T-helper 1 cell treated with Interleukin-12 subunit alpha and Interleukin-12 subunit beta and Interleukin-4 antibody, amounts not matched to agents 30 μg/mL and 1 μg/mL, for 36 hours (primary cell): ENCODE measurements around the gene SLC35F1.
"Not testable (repeated sequence)": the region's sequence is repeated elsewhere in the genome, so short reads cannot be mapped to it uniquely, and the experiment has no call there.

Experiments used
- H3K27ac Mint-ChIP-seq: one replicate; pipeline ENCODE4 v1.8.0; 2021; ENCODE audit warnings: mild to moderate bottlenecking, mixed read lengths
- H3K27me3 Mint-ChIP-seq: one replicate; pipeline ENCODE4 v1.8.0; 2021; ENCODE audit warnings: low read depth, mixed read lengths
- H3K36me3 Mint-ChIP-seq: one replicate; pipeline ENCODE4 v1.8.0; 2021; ENCODE audit warnings: low read depth, mixed read lengths
- H3K4me1 Mint-ChIP-seq: one replicate; pipeline ENCODE4 v1.8.0; 2021; ENCODE audit warnings: low read depth, mixed read lengths
- H3K4me3 Mint-ChIP-seq: one replicate; pipeline ENCODE4 v1.8.0; 2021; ENCODE audit warnings: mild to moderate bottlenecking, moderate library complexity, mixed read lengths
- H3K9me3 Mint-ChIP-seq: one replicate; pipeline ENCODE4 v1.8.0; 2021; ENCODE audit warnings: mixed read lengths

SLC35F1 gene

DNA sequence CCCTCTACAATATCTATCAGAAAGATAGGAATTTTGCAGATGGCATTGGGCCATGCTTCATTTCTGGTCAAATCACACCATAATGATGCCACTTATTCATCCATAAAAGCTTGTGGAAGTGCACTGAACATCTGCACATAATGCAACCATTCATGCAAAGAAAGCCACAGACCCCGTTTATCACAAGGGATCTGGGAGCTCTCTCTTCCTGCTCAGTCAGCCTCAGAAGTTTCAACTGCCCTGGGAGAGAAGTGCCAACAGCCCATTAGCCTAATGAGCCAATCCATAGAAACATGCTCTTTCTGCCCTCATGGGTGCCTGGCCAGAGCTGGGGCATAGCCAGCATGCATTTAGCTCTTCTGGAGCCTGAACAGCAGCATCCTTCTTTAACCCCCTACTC lies 85.8 kb downstream of the SLC35F1 start:
- Mint-ChIP-seq H3K4me1 (no peaks in the 10 kb centered on the region), H3K27me3 (peaks cover 3% of the 10 kb centered on the region), H3K36me3 (no peaks in the 10 kb centered on the region), H3K4me3 (no peak overlapping the region), H3K27ac (no peak overlapping the region), H3K9me3 (no peaks in the 10 kb centered on the region)

DNA sequence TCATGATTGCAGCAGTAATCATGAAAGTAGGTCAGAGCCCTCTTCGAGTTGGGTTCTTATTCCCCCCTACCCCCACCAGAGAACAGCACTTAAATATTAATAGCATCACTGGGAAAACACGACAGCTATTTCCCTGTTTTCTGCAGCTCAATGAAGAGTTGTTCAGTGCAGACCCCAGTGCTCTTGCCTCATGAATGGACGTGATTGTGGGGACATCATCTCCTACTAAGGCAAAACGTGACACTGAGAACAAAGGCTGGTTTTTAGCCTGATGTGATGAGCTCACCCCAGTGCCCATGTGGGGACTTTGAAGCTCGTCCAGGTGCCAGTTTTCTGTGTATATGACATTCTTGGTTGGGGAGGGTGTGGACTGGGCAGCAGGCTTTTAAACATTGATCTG lies 105.9 kb downstream of the SLC35F1 start:
- H3K4me3 Mint-ChIP-seq = no peak overlapping the region
- H3K27me3 Mint-ChIP-seq = no peaks in the 10 kb centered on the region
- no peak overlapping the region for H3K27ac Mint-ChIP-seq
- no peaks in the 10 kb centered on the region for H3K4me1 Mint-ChIP-seq
- H3K9me3 Mint-ChIP-seq = peaks cover 8% of the 10 kb centered on the region
- no peaks in the 10 kb centered on the region for H3K36me3 Mint-ChIP-seq

DNA sequence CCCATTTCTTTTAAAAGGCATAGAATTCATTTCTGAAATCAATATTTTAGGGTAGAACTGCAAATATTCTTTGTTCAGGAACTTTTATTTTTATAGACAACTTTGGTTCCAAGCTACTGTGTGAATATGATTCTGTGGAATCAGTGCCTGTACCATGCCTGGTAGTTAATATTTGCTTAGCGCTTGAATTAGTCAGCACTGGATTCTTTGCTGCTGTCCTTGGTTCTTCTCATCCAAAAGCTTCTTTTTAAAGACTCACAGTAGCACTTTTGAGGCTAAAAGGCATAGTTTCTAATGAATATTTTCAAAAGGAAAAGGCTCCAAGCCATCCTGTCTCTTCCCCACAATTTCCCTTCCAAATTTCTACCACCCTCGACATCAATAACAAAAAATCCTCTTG lies 109.5 kb downstream of the SLC35F1 start:
- Mint-ChIP-seq H3K27me3 (no peaks in the 10 kb centered on the region), H3K4me1 (no peaks in the 10 kb centered on the region), H3K9me3 (no peaks in the 10 kb centered on the region), H3K36me3 (no peaks in the 10 kb centered on the region), H3K27ac (no peak overlapping the region), H3K4me3 (no peak overlapping the region)

DNA sequence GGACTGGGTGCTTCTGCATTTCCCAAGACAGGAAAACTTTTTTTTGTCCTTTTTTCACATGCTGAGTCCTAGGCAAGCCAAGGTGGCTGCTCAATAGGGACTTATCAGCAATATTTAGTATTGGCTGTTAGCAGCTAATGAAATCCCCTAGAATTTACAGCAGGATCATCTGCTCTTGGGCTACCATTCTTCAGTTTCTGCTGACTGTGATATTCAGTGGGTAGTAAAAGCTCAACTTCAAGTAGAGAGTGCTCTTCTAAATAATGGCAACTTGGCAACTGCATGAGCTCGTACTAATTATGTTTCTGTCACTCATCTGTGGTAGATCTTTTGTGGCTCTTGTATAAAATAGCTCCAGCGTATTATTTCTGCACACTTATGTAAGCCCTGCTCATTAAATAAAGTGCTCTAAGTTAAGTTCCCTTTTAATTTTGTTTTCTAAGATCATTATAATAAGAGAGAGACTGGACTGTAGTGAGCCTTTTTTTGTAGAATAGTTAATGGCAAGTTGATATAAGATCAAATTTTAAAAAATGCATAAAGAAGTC lies 110.3 kb downstream of the SLC35F1 start:
- Mint-ChIP-seq H3K36me3 (no peaks in the 10 kb centered on the region), H3K27me3 (no peaks in the 10 kb centered on the region), H3K4me3 (no peak overlapping the region), H3K4me1 (no peaks in the 10 kb centered on the region), H3K9me3 (no peaks in the 10 kb centered on the region), H3K27ac (no peak overlapping the region)

DNA sequence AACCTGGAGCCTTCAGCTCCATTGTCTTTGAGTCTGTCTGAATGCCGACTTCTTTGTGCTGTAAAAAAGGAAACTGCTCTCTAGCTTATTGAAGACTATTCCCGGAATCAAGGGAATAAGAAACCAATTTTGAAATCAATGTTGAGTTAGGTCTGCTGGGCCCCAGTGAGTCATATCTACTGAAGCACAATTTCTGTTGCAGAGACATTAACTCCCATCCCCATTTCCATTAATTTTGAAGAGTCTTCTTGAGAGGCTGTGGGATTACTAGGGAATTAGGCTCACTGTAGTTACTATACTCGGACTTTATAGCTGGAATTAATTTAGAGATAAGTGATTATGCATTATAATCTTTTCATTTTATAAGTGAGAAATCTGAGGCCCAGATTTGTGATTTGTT lies 116.7 kb downstream of the SLC35F1 start:
- H3K4me1 Mint-ChIP-seq = no peaks in the 10 kb centered on the region
- H3K27me3 Mint-ChIP-seq = no peaks in the 10 kb centered on the region
- no peak overlapping the region for H3K27ac Mint-ChIP-seq
- no peaks in the 10 kb centered on the region for H3K36me3 Mint-ChIP-seq
- H3K9me3 Mint-ChIP-seq = no peaks in the 10 kb centered on the region
- H3K4me3 Mint-ChIP-seq = no peak overlapping the region

DNA sequence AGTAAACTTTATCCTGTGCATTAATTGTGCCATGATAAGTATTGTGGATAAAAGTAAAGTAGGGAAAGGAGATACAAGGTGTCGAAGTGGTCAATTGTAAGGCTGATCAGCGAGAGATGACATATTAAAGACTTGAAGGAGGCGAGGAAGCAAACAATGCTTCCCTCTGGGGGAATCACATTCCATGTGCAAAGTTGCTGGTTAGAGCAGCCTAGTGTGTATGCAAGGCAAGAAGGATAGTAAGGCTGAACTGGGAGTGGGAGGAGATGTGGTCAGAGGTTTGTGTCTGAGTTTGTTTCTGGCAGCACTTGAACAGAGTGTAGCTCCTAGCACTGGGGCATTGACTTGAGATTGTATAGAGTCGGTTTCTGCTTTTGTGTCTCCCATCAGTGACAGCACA lies 122.9 kb downstream of the SLC35F1 start:
- H3K4me1 Mint-ChIP-seq = no peaks in the 10 kb centered on the region
- no peak overlapping the region for H3K27ac Mint-ChIP-seq
- H3K27me3 Mint-ChIP-seq = no peaks in the 10 kb centered on the region
- H3K4me3 Mint-ChIP-seq = no peak overlapping the region
- H3K36me3 Mint-ChIP-seq = no peaks in the 10 kb centered on the region
- H3K9me3 Mint-ChIP-seq = no peaks in the 10 kb centered on the region

DNA sequence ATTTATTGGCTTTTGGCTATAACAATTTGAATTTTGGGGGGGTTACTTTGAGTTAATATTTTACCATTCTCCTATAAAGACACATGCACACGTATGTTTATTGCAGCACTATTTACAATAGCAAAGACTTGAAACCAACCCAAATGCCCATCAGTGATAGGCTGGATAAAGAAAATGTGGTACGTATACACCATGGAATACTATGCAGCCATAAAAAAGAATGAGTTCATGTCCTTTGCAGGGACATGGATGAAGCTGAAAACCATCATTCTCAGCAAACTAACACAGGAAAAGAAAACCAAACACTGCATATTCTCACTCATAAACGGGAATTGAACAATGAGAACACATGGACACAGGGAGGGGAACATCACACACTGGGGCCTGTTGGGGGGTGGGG lies 130.4 kb downstream of the SLC35F1 start:
- not testable (repeated sequence) for H3K27me3 Mint-ChIP-seq, H3K4me1 Mint-ChIP-seq, H3K27ac Mint-ChIP-seq, H3K36me3 Mint-ChIP-seq, H3K4me3 Mint-ChIP-seq, H3K9me3 Mint-ChIP-seq

DNA sequence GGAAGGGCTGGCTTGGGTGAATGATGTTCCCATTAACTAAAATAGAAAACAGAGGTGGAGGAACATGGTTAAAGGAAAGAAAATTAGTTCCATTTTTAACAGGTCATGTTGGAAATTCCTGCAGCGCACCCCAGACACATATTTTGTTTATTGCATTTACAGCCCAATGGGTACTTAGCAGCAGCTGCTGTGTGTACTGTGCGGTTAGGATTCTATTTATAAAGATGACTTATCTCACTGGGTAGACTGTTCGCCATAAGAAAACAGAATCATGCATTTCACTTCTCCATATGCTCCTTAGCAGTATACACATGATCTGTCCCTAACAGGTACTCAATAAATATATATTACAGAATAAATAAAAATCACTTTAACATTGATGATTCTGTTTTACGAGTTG lies 135.8 kb downstream of the SLC35F1 start:
- H3K27ac Mint-ChIP-seq = no peak overlapping the region
- H3K4me3 Mint-ChIP-seq = no peak overlapping the region
- no peaks in the 10 kb centered on the region for H3K9me3 Mint-ChIP-seq
- no peaks in the 10 kb centered on the region for H3K27me3 Mint-ChIP-seq
- no peaks in the 10 kb centered on the region for H3K4me1 Mint-ChIP-seq
- H3K36me3 Mint-ChIP-seq = no peaks in the 10 kb centered on the region

DNA sequence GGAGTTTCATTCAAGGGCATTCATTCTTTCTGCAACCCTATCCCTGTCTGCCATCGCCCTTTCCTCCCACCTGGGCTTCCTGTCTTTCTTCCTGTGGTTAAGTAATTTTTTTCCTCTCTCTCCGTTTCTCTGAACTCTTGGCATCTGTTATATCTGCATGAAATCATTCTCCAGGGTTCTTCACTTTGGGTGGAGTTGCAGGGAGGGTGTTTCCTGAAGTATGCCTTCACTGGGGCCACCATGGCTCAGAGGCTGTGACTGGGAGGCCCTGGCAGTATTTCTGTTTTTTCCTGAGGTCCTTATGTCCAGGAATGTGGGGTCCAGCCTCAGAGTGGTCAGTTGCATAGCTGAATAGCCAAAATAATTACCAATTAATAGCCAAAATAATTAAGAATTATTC lies 137.2 kb downstream of the SLC35F1 start:
- H3K27ac Mint-ChIP-seq = no peak overlapping the region
- no peaks in the 10 kb centered on the region for H3K36me3 Mint-ChIP-seq
- H3K9me3 Mint-ChIP-seq = no peaks in the 10 kb centered on the region
- no peaks in the 10 kb centered on the region for H3K27me3 Mint-ChIP-seq
- H3K4me3 Mint-ChIP-seq = no peak overlapping the region
- H3K4me1 Mint-ChIP-seq = no peaks in the 10 kb centered on the region

DNA sequence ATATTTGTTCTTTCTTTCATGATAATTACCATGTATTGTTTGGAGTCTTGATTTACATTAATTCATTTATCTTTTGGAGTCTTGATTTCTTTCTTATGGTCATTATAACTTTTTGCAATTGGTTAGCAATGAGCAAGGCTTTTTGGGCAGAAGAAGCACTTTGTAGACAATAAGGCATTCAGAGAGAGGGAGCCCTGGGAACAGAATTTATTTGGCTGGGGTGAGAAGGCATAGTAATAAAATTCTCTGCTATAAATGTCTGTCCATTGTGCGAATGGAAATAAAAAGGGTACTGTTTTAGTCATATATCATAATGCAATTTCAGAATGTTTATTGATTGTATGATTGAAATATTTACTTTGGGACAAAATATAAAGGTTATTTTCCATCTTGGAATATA lies 147.0 kb downstream of the SLC35F1 start:
- H3K9me3 Mint-ChIP-seq = no peaks in the 10 kb centered on the region
- no peaks in the 10 kb centered on the region for H3K36me3 Mint-ChIP-seq
- H3K27me3 Mint-ChIP-seq = peaks cover 4% of the 10 kb centered on the region
- H3K4me3 Mint-ChIP-seq = no peak overlapping the region
- H3K27ac Mint-ChIP-seq = no peak overlapping the region
- no peaks in the 10 kb centered on the region for H3K4me1 Mint-ChIP-seq

DNA sequence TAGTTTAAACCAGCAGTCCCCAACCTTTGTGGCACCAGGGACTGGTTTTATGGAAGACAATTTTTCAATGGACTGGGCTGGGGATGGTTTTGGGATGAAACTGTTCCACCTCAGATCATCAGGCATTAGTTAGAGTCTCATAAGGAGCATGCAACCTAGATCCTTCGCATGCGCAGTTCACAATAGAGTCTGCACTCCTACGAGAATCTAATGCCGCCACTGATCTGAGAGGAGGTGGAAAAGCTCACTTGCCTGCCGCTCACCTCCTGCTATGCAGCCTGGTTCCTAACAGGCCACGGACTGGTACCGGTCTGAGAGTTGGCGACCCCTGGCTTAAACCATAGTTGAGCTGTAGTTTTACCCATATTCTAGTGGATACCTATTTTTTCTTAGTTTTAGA lies 154.6 kb downstream of the SLC35F1 start:
- Mint-ChIP-seq H3K36me3 (no peaks in the 10 kb centered on the region), H3K27me3 (peaks cover 4% of the 10 kb centered on the region), H3K4me1 (no peaks in the 10 kb centered on the region), H3K27ac (no peak overlapping the region), H3K9me3 (no peaks in the 10 kb centered on the region), H3K4me3 (no peak overlapping the region)

DNA sequence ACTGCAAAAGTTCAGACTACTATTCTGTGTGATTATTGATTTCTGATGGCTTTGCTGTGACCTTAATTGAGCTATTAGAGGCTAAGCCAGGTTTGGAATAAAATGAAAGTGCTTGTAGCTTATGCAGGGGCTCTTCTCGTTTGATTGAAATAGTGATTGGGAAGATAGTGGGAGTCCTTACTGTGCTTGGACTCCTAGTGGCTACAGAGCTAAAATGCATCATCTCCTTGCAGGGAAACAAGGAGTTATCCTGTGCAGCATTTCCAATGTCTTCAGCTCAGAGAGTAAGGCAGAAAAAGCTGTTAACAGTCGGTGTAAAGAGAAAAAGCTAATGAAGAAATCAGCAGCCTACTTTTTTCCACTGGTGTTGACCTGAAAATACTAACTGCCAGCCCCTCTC lies 173.5 kb downstream of the SLC35F1 start:
- Mint-ChIP-seq H3K27ac (no peak overlapping the region), H3K9me3 (no peaks in the 10 kb centered on the region), H3K4me3 (no peak overlapping the region), H3K27me3 (peaks cover 7% of the 10 kb centered on the region), H3K4me1 (no peaks in the 10 kb centered on the region), H3K36me3 (no peaks in the 10 kb centered on the region)

DNA sequence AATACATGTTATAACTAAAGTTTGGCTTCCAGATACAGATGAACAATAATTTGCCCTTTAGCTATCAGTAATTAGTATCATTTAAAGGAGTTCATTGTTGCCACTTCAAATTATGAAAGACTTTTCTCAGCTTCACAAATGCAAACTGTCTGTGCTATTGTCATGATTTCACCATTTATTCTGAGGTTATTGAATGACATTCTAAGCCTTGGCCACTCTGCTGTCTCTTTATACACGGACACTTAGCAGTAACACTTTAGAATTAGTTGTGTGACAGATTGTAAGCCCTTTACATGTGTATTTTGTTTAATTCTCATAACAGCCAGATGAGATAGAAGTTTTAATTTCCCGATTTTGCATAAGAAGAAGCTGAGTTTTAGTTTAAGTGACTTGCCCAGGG lies 176.6 kb downstream of the SLC35F1 start:
- Mint-ChIP-seq H3K27ac (no peak overlapping the region), H3K27me3 (peaks cover 7% of the 10 kb centered on the region), H3K36me3 (no peaks in the 10 kb centered on the region), H3K4me1 (no peaks in the 10 kb centered on the region), H3K4me3 (no peak overlapping the region), H3K9me3 (no peaks in the 10 kb centered on the region)

DNA sequence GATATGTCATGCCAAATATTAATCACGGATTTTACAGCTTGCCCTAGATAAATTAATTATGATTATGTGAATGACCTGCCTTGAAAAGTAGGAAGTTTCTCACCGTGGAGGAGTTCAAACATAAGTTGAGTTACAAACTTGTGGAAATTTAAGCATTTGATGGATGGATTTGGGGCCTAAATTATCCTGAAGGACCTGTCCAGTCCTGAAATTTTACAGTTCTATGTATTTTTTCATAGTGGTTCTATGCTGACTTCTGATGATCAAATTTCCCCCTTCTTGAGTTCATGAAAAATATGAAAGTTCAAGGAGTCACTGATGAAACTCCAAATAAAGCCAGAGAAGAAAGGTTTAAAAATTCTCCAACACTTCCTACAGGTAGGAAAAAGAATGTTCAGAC lies 178.6 kb downstream of the SLC35F1 start:
- peaks cover 7% of the 10 kb centered on the region for H3K27me3 Mint-ChIP-seq
- no peaks in the 10 kb centered on the region for H3K36me3 Mint-ChIP-seq

DNA sequence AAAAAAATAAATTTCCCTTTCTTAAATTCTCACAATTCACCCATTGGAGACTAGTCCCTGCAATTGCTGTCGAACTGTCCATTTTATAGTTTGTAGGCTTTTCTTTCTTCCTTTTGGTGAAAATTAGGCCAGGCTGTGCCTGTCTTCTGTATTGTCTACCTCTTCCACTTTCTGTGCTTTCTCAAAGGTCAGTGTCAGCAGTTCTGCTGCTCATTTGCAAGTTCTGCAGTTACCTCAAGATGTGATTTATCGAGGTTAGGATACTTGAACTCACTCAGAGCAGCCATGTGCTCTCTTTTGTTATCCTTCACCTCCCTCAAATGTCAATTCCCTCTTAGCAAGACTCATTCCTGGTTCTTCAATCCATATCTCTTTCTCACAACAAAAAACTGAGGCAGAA lies 179.1 kb downstream of the SLC35F1 start:
- Mint-ChIP-seq H3K27me3 (peaks cover 3% of the 10 kb centered on the region), H3K27ac (no peak overlapping the region), H3K4me3 (no peak overlapping the region), H3K4me1 (no peaks in the 10 kb centered on the region), H3K36me3 (no peaks in the 10 kb centered on the region), H3K9me3 (peaks cover 5% of the 10 kb centered on the region)

More for the DNA sequence above, 178.6 kb downstream of the SLC35F1 start:
- no peak overlapping the region for H3K27ac Mint-ChIP-seq
- no peaks in the 10 kb centered on the region for H3K4me1 Mint-ChIP-seq
- H3K9me3 Mint-ChIP-seq = peaks cover 2% of the 10 kb centered on the region
- no peak overlapping the region for H3K4me3 Mint-ChIP-seq

DNA sequence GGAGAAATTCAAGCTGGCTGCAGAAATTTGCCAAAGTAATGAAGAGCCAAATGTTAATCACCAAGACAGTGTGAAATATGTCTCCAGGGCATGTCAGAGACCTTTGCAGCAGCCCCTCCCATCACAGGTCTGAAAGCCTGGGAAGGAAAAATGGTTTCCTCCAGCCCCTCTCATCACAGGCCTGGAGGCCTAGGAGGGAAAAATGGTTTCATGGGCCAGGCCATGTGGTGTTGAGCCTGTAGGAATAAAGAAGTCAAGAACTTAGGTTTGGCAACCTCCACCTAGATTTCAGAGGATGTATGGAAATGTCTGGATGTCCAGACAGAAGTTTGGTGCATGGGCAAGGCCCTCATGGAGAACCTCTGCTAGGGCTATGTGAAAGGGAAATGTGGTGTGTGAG lies 185.0 kb downstream of the SLC35F1 start:
- no peaks in the 10 kb centered on the region for H3K27me3 Mint-ChIP-seq
- peaks cover 21% of the 10 kb centered on the region for H3K9me3 Mint-ChIP-seq
- H3K4me1 Mint-ChIP-seq = no peaks in the 10 kb centered on the region
- no peak overlapping the region for H3K27ac Mint-ChIP-seq
- H3K4me3 Mint-ChIP-seq = no peak overlapping the region
- H3K36me3 Mint-ChIP-seq = no peaks in the 10 kb centered on the region
